ENCODE results near the gene SPTBN4.
"Not testable (repeated sequence)": the region's sequence is repeated elsewhere in the genome, so short reads cannot be mapped to it uniquely, and the experiment has no call there.

Gene SPTBN4

GRCh38 chr19:40449506-40449905 lies 17.3 kb upstream of the SPTBN4 start:
- Histone ChIP-seq H3K36me3 (ENCODE audit: control insufficient read depth in 5 of 5, insufficient read depth in 5 of 5, low read length in 5 of 5) (peaks cover 3 to 59% (median 27%) of the 10 kb centered on the region in 5 donors), H3K27me3 (ENCODE audit: control insufficient read depth in 5 of 5, insufficient read depth in 4 of 5, low read length in 5 of 5) (no peaks in the 10 kb centered on the region), H3K4me3 (ENCODE audit: low read depth in 1 of 5, low read length in 5 of 5) (no peak overlapping the region), H3K9ac (ENCODE audit: low read length in 5 of 5) (no peak overlapping the region), H3K9me3 (ENCODE audit: control insufficient read depth in 5 of 5, low read length in 5 of 5) (no peaks in the 10 kb centered on the region), H3K27ac (ENCODE audit: low read depth, low read length) (no peak overlapping the region), H3K4me1 (ENCODE audit: control insufficient read depth in 5 of 5, insufficient read depth in 5 of 5, low read length in 5 of 5) (peaks cover 0 to 6% (median 4%) of the 10 kb centered on the region in 5 donors)

DNA sequence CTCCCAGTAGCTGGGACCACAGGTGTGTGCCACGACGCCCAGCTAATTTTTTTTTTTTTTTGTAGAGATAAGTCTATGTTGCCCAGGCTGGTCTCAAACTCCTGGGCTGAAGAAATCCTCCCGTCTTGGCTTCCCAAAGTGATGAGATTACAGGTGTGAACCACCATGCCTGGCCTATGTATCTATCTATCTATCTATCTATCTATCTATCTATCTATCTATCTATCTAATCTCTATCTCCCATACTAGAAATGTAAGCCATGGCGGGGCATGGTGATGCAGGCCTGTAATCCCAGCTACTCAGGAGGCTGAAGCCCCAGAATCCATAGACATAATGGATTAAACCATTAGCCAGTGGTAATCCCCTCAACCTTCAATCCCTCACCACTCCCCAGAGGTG lies 16.1 kb upstream of the SPTBN4 start:
- peaks cover 3 to 67% (median 33%) of the 10 kb centered on the region in 5 donors for H3K36me3 ChIP-seq (ENCODE audit: control insufficient read depth in 5 of 5, insufficient read depth in 5 of 5, low read length in 5 of 5)
- no peak overlapping the region for H3K27ac ChIP-seq (ENCODE audit: low read depth, low read length)
- H3K27me3 ChIP-seq (ENCODE audit: control insufficient read depth in 5 of 5, insufficient read depth in 4 of 5, low read length in 5 of 5), result no peaks in the 10 kb centered on the region
- no peaks in the 10 kb centered on the region for H3K9me3 ChIP-seq (ENCODE audit: control insufficient read depth in 5 of 5, low read length in 5 of 5)
- H3K4me1 ChIP-seq (ENCODE audit: control insufficient read depth in 5 of 5, insufficient read depth in 5 of 5, low read length in 5 of 5), result no peaks in the 10 kb centered on the region
- H3K4me3 ChIP-seq (ENCODE audit: low read depth in 1 of 5, low read length in 5 of 5), result no peak overlapping the region
- no peak overlapping the region for H3K9ac ChIP-seq (ENCODE audit: low read length in 5 of 5)

- H3K9me3 ChIP-seq (ENCODE audit: control insufficient read depth in 5 of 5, low read length in 5 of 5), result no peaks in the 10 kb centered on the region
- no peaks in the 10 kb centered on the region for H3K4me1 ChIP-seq (ENCODE audit: control insufficient read depth in 5 of 5, insufficient read depth in 5 of 5, low read length in 5 of 5)
- no peak overlapping the region for H3K4me3 ChIP-seq (ENCODE audit: low read depth in 1 of 5, low read length in 5 of 5)
- H3K27ac ChIP-seq (ENCODE audit: low read depth, low read length), result no peak overlapping the region
- no peak overlapping the region for H3K9ac ChIP-seq (ENCODE audit: low read length in 5 of 5)
- H3K27me3 ChIP-seq (ENCODE audit: control insufficient read depth in 5 of 5, insufficient read depth in 4 of 5, low read length in 5 of 5), result no peaks in the 10 kb centered on the region
- H3K36me3 ChIP-seq (ENCODE audit: control insufficient read depth in 5 of 5, insufficient read depth in 5 of 5, low read length in 5 of 5), result peaks cover 3 to 64% (median 30%) of the 10 kb centered on the region in 5 donors
Measured at GRCh38 chr19:40452016-40452415, 14.8 kb upstream of the SPTBN4 start.

DNA sequence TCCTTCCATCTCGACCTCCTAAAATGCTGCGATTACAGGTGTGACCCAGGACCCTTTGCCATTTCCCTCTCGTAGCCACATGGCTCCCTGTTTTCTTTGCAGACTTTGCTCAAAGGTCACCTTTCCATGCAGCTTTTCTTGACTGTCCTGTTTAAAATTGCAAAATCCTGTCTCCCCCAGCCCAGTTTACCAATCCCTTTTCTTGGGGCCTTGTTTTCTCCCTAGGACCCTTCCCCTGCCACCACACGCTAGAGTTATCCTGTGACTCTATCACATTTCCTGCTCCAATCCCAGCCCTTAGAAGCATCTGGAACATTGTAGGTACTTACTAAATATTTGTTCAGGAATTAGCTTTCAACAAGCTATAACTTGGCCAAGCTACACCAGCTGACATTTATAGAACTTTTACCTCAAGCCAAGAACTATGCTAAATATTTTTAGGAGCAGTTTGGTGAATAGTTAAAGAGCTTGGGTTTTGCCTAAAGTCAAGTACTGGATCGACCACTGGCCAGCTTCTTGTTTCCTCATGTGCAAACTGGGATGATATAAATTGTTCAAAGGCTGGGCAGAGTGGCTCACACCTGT lies 13.6 kb upstream of the SPTBN4 start:
- H3K27ac ChIP-seq (ENCODE audit: low read depth, low read length), result no peak overlapping the region
- no peak overlapping the region for H3K9ac ChIP-seq (ENCODE audit: low read length in 5 of 5)
- no peaks in the 10 kb centered on the region for H3K27me3 ChIP-seq (ENCODE audit: control insufficient read depth in 5 of 5, insufficient read depth in 4 of 5, low read length in 5 of 5)
- no peaks in the 10 kb centered on the region for H3K9me3 ChIP-seq (ENCODE audit: control insufficient read depth in 5 of 5, low read length in 5 of 5)
- peaks cover 3 to 65% (median 30%) of the 10 kb centered on the region in 5 donors for H3K36me3 ChIP-seq (ENCODE audit: control insufficient read depth in 5 of 5, insufficient read depth in 5 of 5, low read length in 5 of 5)
- no peak overlapping the region for H3K4me3 ChIP-seq (ENCODE audit: low read depth in 1 of 5, low read length in 5 of 5)
- H3K4me1 ChIP-seq (ENCODE audit: control insufficient read depth in 5 of 5, insufficient read depth in 5 of 5, low read length in 5 of 5), result no peaks in the 10 kb centered on the region

GRCh38 chr19:40453943-40454342 lies 12.9 kb upstream of the SPTBN4 start:
- H3K4me1 ChIP-seq (ENCODE audit: control insufficient read depth in 5 of 5, insufficient read depth in 5 of 5, low read length in 5 of 5); H3K4me3 ChIP-seq (ENCODE audit: low read depth in 1 of 5, low read length in 5 of 5); H3K9me3 ChIP-seq (ENCODE audit: control insufficient read depth in 5 of 5, low read length in 5 of 5); H3K9ac ChIP-seq (ENCODE audit: low read length in 5 of 5); H3K27ac ChIP-seq (ENCODE audit: low read depth, low read length); H3K27me3 ChIP-seq (ENCODE audit: control insufficient read depth in 5 of 5, insufficient read depth in 4 of 5, low read length in 5 of 5): not testable (repeated sequence)
- peaks cover 3 to 65% (median 25%) of the 10 kb centered on the region in 5 donors for H3K36me3 ChIP-seq (ENCODE audit: control insufficient read depth in 5 of 5, insufficient read depth in 5 of 5, low read length in 5 of 5)

- H3K9me3 ChIP-seq (ENCODE audit: control insufficient read depth in 5 of 5, low read length in 5 of 5), result no peaks in the 10 kb centered on the region
- peaks cover 3 to 20% (median 13%) of the 10 kb centered on the region in 5 donors for H3K4me1 ChIP-seq (ENCODE audit: control insufficient read depth in 5 of 5, insufficient read depth in 5 of 5, low read length in 5 of 5)
- no peaks in the 10 kb centered on the region for H3K27me3 ChIP-seq (ENCODE audit: control insufficient read depth in 5 of 5, insufficient read depth in 4 of 5, low read length in 5 of 5)
- no peak overlapping the region for H3K9ac ChIP-seq (ENCODE audit: low read length in 5 of 5)
- H3K4me3 ChIP-seq (ENCODE audit: low read depth in 1 of 5, low read length in 5 of 5), result no peak overlapping the region
- peaks cover 0 to 49% (median 14%) of the 10 kb centered on the region in 5 donors for H3K36me3 ChIP-seq (ENCODE audit: control insufficient read depth in 5 of 5, insufficient read depth in 5 of 5, low read length in 5 of 5)
- no peak overlapping the region for H3K27ac ChIP-seq (ENCODE audit: low read depth, low read length)
Measured at GRCh38 chr19:40457048-40457447, 9.8 kb upstream of the SPTBN4 start.

- Histone ChIP-seq H3K36me3 (ENCODE audit: control insufficient read depth in 5 of 5, insufficient read depth in 5 of 5, low read length in 5 of 5) (peaks cover 0 to 45% (median 14%) of the 10 kb centered on the region in 5 donors), H3K9ac (ENCODE audit: low read length in 5 of 5) (no peak overlapping the region), H3K4me3 (ENCODE audit: low read depth in 1 of 5, low read length in 5 of 5) (no peak overlapping the region), H3K27ac (ENCODE audit: low read depth, low read length) (no peak overlapping the region), H3K9me3 (ENCODE audit: control insufficient read depth in 5 of 5, low read length in 5 of 5) (no peaks in the 10 kb centered on the region), H3K4me1 (ENCODE audit: control insufficient read depth in 5 of 5, insufficient read depth in 5 of 5, low read length in 5 of 5) (peaks cover 3 to 25% (median 18%) of the 10 kb centered on the region in 5 donors), H3K27me3 (ENCODE audit: control insufficient read depth in 5 of 5, insufficient read depth in 4 of 5, low read length in 5 of 5) (no peaks in the 10 kb centered on the region)
Measured at GRCh38 chr19:40457953-40458596, 8.7 kb upstream of the SPTBN4 start.

DNA sequence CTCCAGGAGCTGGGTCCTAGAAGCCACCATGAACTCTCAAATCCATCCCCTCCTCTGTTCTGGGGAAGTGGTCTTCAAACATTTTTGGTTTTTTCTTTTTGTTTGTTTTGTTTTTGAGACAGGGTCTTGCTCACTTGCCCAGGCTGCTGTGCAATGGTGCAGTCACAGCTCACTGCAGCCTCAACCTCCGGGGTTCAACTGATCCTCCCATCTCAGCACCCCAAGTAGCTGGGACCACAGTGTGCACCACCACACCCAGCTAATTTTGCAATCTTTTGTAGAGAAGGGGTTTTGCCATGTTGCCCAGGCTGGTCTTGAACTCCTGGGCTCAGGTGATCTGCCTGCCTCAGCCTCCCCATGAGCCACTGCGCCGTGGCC lies 8.2 kb upstream of the SPTBN4 start:
- H3K27me3 ChIP-seq (ENCODE audit: control insufficient read depth in 5 of 5, insufficient read depth in 4 of 5, low read length in 5 of 5), result no peaks in the 10 kb centered on the region
- peaks cover 3 to 27% (median 21%) of the 10 kb centered on the region in 5 donors for H3K4me1 ChIP-seq (ENCODE audit: control insufficient read depth in 5 of 5, insufficient read depth in 5 of 5, low read length in 5 of 5)
- H3K36me3 ChIP-seq (ENCODE audit: control insufficient read depth in 5 of 5, insufficient read depth in 5 of 5, low read length in 5 of 5), result peaks cover 0 to 40% (median 14%) of the 10 kb centered on the region in 5 donors
- H3K9ac ChIP-seq (ENCODE audit: low read length in 5 of 5), result no peak overlapping the region
- H3K27ac ChIP-seq (ENCODE audit: low read depth, low read length), result no peak overlapping the region
- H3K4me3 ChIP-seq (ENCODE audit: low read depth in 1 of 5, low read length in 5 of 5), result no peak overlapping the region
- no peaks in the 10 kb centered on the region for H3K9me3 ChIP-seq (ENCODE audit: control insufficient read depth in 5 of 5, low read length in 5 of 5)

DNA sequence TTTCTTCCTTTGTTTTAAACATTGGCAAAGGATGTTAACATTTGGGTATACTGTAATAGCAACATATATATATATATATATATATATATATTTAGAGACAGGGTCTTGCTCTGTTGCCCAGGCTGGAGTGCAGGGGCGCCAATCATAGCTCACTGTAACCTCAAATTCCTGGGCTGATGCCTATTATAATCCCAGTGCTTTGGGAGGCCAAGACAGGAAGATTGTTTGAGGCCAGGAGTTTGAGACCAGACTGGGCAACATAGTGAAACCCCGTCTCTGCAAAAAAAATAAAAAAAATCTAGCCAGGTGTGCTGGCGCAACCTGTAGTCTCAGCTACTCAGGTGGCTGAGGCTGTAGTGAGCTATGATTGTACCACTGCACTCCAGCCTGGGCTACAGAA lies 6.6 kb upstream of the SPTBN4 start:
- H3K4me3 ChIP-seq (ENCODE audit: low read depth in 1 of 5, low read length in 5 of 5), result no peak overlapping the region
- H3K36me3 ChIP-seq (ENCODE audit: control insufficient read depth in 5 of 5, insufficient read depth in 5 of 5, low read length in 5 of 5), result peaks cover 0 to 28% (median 13%) of the 10 kb centered on the region in 5 donors
- no peak overlapping the region for H3K27ac ChIP-seq (ENCODE audit: low read depth, low read length)
- no peaks in the 10 kb centered on the region for H3K27me3 ChIP-seq (ENCODE audit: control insufficient read depth in 5 of 5, insufficient read depth in 4 of 5, low read length in 5 of 5)
- H3K9ac ChIP-seq (ENCODE audit: low read length in 5 of 5), result no peak overlapping the region
- H3K4me1 ChIP-seq (ENCODE audit: control insufficient read depth in 5 of 5, insufficient read depth in 5 of 5, low read length in 5 of 5), result peaks cover 7 to 41% (median 37%) of the 10 kb centered on the region in 5 donors
- no peaks in the 10 kb centered on the region for H3K9me3 ChIP-seq (ENCODE audit: control insufficient read depth in 5 of 5, low read length in 5 of 5)

DNA sequence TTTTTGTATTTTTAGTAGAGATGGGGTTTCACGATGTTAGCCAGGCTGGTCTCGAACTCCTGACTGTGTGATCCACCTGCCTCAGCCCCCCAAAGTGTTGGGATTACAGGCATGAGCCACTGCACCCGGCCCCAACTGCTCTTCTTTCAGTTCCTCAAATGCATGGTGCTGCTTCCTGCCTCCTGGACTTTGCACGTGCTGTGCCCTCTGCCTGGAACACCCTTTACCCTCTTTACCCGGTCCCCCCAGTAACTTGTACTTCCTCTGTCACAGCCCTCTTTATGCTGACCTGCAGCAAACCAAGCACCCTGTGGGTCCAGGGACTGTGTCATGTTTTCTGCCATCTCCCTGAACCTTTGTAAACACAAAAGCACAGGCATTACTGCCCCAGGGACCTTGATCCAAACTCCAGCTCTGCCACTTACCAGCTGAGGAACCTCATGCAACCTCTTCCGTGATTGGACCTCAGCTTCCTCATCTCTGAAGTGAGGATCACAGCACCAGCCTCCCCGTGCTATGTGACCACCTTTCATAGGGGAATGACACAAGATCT lies 5.1 kb upstream of the SPTBN4 start:
- Histone ChIP-seq H3K9ac (ENCODE audit: low read length in 5 of 5) (no peak overlapping the region), H3K9me3 (ENCODE audit: control insufficient read depth in 5 of 5, low read length in 5 of 5) (no peaks in the 10 kb centered on the region), H3K27ac (ENCODE audit: low read depth, low read length) (no peak overlapping the region), H3K4me1 (ENCODE audit: control insufficient read depth in 5 of 5, insufficient read depth in 5 of 5, low read length in 5 of 5) (peaks cover 13 to 53% (median 48%) of the 10 kb centered on the region in 5 donors), H3K4me3 (ENCODE audit: low read depth in 1 of 5, low read length in 5 of 5) (peak overlapping the region in 1 of 5 donors; percentile 34), H3K36me3 (ENCODE audit: control insufficient read depth in 5 of 5, insufficient read depth in 5 of 5, low read length in 5 of 5) (peaks cover 0 to 20% (median 9%) of the 10 kb centered on the region in 5 donors), H3K27me3 (ENCODE audit: control insufficient read depth in 5 of 5, insufficient read depth in 4 of 5, low read length in 5 of 5) (no peaks in the 10 kb centered on the region)
